GM19468 (cell line): Measurements from ENCODE around the gene SNX13.
A peak's percentile ranks its signal among the peaks of the same experiment; 100 is the strongest.

Source experiments
- ATAC-seq: cut with Tn5 transposase; IDR thresholded peaks from one replicate; pipeline ENCODE4 v1.9.1; 2021; ENCODE audit warnings: mild to moderate bottlenecking, moderate library complexity, moderate number of reproducible peaks; ENCODE audit not compliant: unreplicated experiment; ENCODE audit errors: extremely low read depth

SNX13 gene, protein sequence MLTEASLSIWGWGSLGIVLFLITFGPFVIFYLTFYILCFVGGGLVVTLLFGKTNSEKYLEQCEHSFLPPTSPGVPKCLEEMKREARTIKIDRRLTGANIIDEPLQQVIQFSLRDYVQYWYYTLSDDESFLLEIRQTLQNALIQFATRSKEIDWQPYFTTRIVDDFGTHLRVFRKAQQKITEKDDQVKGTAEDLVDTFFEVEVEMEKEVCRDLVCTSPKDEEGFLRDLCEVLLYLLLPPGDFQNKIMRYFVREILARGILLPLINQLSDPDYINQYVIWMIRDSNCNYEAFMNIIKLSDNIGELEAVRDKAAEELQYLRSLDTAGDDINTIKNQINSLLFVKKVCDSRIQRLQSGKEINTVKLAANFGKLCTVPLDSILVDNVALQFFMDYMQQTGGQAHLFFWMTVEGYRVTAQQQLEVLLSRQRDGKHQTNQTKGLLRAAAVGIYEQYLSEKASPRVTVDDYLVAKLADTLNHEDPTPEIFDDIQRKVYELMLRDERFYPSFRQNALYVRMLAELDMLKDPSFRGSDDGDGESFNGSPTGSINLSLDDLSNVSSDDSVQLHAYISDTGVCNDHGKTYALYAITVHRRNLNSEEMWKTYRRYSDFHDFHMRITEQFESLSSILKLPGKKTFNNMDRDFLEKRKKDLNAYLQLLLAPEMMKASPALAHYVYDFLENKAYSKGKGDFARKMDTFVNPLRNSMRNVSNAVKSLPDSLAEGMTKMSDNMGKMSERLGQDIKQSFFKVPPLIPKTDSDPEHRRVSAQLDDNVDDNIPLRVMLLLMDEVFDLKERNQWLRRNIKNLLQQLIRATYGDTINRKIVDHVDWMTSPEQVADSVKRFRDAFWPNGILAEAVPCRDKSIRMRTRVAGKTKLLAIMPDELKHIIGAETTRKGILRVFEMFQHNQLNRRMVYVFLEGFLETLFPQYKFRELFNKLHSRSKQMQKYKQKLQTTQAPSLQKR

DNA sequence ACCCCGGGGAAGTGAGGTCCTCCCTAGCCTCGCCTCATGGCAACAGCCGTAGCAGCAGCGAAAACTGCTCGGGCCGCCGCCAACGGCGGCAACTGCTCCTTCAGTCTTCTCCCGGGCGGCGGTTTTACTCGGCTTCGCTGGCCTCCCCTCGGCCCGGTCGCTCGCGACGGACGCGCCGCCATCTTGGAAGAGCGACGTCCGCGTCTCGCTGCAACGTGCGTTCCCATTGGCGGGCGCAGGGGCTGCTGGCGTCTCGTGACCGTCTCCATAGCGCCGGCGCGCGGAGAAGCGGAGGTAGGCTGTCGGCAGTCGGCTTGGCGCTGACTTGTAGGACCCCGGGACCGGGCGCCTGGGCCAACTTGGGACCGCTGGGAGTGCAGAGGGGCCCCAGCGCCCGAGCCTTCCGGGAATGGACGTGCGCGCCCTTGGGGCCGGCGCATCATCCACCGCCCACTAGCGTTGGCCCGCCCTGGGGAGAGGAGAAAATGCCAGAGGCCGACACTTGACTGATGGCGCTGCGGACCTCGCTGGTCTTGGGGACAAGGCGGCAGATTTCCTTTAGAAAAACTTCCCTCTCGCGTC is at the start of gene SNX13:
Gene SNX13 (minus strand): TSS at position 193 of the 582 bp plus-strand sequence. CDS start 199 bp downstream, outside the sequence.
- ATAC-seq = peak; percentile 97

- ATAC-seq = no peak
These were observed 49.3 kb upstream of the SNX13 start for GRCh38 chr7:17989546-17989945.

DNA sequence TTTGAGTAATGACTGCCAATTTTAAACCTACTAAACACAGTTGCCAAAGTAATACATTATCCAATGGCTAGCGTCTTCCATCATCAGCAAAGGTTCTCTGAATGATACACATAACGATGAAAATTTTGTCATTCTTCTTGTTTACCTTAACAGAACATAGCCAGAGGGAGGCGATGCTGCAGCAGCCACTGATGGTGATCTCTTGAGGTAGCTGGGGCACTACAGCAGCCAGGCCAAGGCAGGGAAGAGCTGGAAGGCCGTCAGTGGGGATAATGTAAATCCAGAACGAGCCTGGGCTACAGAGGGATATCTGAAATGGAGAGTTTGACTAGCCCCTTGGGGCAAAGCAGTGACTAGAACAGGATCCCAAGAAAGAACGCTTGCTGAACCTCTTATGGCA is 48.6 kb upstream of the SNX13 start:
- ATAC-seq = no peak

- no peak for ATAC-seq
These were observed 47.8 kb upstream of the SNX13 start for GRCh38 chr7:17988141-17988540.

- ATAC-seq = no peak
These were observed 46.6 kb upstream of the SNX13 start for GRCh38 chr7:17986851-17987250.

DNA sequence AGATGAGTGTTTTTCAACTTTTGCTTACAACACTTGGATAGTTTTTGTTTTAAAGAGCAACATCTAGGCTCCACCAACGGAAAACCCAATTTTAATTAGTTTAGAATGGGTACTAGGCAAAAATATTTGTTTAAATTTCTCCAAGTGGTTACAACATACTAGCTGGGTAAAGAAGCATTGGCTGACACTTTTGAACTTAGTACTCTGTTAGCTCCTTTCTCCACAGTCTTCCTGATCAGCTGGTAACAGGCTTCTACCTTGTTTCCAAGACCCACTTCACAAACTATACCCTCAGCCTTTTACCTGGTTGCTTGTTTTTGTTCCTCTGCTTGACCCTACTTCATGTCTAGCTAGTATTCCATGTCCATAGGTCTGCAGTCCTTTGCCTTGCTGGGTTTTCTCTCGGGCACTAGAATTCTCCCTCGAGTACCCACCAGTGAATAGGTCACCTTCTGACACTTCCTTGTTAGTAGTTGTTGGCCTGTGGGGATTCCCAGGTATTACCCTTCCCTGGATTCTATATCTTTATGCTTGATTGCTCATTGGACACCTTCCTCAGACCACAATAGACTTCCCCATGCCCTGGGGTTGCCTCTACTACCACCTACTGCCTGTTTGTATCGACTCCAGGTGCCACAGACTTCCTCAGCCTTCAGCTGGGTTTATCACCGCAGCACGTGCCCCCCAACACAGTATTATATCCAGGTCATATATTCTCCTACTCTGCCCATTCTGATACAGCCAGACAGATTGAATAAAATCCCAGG is 45.4 kb upstream of the SNX13 start:
- no peak for ATAC-seq

GRCh38 chr7:17984288-17984687 is 44.0 kb upstream of the SNX13 start:
- ATAC-seq = no peak

GRCh38 chr7:17983221-17984062 is 43.1 kb upstream of the SNX13 start:
- no peak for ATAC-seq

- no peak for ATAC-seq
These were observed 36.7 kb upstream of the SNX13 start for GRCh38 chr7:17976952-17977351.

- no peak for ATAC-seq
These were observed 31.1 kb upstream of the SNX13 start for GRCh38 chr7:17971411-17971810.

DNA sequence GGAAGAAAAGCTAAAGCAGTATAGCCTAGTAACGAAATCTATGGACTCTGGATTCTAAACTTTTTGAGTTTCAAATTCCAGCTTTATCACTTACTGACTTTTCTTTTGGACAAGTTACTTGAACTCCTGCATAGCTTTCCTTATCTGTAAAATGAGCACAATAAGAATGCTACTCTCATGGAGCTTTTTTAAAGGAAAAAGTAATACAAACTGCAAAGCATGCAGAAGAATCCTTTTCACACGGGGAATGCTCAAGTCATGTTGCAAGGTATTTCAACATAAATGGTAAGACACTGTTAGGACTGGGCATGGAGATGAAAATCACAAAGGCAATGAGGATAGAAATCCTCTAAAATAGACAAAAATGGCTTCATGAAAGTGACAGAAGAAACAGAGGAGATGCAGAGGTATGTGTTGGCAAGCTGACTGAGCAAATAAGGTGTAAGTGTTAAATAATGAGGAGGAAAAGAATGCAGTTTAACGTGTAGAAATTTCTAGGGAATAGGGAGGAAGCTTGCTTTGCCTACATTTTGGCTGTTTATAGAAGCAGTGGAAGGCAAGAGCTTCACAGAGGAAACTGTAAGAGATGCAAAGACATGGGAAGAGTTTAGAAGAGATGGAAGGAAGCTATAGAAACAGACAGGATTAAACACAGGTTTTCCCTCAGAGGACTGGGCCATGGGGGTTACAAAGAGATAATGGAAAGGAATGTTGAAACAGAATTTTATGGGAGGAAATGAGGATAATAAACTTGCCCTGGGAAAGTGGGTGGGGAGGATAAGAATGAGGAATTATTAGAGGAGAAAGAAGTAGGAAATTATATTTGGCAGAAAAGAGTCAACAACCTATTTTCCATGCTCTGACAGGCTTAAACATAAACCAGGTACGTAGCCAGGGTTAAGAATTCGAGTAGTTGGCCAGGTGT is 28.8 kb upstream of the SNX13 start:
- ATAC-seq = no peak

- no peak for ATAC-seq
These were observed 26.4 kb upstream of the SNX13 start for GRCh38 chr7:17966706-17967105.

GRCh38 chr7:17965603-17966002 is 25.3 kb upstream of the SNX13 start:
- no peak for ATAC-seq

DNA sequence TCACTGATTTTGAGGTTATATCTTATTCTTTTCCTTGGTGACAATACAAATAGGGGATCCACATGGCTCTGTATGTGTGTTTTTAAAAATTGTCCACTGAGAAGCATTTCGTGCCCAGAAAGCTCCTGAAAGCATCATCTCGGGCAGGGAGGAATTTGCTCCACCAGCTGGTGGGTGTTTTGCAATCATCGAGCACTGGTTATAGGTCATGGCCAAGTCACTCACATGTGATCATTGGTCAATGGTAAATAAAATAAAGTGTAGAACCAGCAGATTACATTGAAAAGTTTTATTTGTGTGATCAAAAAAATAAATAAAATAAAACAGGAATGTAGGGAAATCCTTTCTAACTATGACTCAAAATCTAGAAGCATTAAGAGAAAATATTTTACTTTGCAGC is 23.0 kb upstream of the SNX13 start:
- no peak for ATAC-seq

DNA sequence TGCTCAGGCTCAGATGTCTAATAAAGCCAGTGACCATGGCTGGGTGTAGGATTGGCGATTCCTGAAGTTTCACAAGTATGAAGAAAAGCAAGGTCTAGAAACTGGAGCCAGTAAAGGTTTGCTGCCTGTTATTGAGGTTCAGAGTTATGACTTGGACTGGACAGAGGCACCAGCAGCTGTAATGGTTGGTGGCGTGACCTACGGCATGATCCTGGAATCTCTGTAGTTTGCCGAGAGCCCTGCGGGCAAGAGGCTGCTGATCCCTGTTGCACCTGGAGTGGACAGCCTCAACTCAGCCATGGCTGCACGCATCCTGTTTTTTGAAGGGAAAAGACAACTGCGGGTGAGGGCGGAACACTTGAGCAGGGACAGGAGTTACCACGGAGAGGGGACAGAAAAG is 22.4 kb upstream of the SNX13 start:
- ATAC-seq = no peak

DNA sequence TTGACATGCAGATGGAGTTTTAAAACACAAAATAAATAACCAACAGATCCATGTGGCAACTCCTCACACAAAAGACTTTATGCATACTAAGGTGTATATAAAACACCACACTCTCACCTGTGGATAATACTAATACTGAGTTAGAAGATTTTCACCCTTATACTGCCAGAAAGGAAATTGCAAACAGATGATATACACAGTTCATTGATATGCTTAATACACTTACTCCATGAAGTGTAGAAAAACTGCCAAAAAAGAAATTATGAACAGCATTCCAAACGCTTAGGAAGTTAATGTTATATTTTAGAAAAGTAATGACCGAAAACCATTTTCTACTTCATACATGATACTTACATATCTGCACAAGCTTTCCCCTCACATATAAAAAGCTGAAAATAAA is 17.6 kb upstream of the SNX13 start:
- ATAC-seq = no peak

GRCh38 chr7:17952387-17952786 is 12.1 kb upstream of the SNX13 start:
- ATAC-seq = peak; percentile 99

DNA sequence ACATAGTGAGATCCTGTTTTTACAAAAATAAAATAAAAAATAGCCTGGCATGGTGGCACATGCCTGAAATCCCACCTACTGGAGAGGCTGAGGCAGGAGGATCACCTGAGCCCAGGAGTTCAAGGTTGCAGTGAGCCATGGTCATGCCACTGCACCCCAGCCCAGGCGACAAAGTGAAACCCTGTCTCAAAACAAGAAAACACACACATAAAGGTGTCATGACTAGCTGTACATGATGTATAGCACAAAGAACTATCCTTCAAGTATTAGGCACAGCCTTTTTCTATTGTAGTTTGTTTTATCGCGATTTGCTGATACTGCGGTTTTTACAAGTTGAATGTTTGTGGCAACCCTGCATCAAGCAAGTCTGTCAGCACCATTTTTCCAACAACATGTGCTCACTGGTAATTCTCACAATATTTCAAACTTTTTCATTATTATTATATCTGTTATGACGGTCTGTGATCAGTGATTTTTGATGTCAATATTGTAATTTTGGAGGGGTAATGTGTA is 11.5 kb upstream of the SNX13 start:
- ATAC-seq = no peak
